ENCODE results near the gene CREBRF. TPM values are rescaled to one million over a fixed set of nuclear protein-coding genes. Genes with fewer than 3 reads are reported as not detected.
"Not testable (repeated sequence)": the region's sequence is repeated elsewhere in the genome, so short reads cannot be mapped to it uniquely, and the experiment has no call there.

Gene CREBRF
- total and polyA plus RNA-seq, 5 experiments from 2014 or later: 52.6 to 111 (median 61.6) TPM

DNA sequence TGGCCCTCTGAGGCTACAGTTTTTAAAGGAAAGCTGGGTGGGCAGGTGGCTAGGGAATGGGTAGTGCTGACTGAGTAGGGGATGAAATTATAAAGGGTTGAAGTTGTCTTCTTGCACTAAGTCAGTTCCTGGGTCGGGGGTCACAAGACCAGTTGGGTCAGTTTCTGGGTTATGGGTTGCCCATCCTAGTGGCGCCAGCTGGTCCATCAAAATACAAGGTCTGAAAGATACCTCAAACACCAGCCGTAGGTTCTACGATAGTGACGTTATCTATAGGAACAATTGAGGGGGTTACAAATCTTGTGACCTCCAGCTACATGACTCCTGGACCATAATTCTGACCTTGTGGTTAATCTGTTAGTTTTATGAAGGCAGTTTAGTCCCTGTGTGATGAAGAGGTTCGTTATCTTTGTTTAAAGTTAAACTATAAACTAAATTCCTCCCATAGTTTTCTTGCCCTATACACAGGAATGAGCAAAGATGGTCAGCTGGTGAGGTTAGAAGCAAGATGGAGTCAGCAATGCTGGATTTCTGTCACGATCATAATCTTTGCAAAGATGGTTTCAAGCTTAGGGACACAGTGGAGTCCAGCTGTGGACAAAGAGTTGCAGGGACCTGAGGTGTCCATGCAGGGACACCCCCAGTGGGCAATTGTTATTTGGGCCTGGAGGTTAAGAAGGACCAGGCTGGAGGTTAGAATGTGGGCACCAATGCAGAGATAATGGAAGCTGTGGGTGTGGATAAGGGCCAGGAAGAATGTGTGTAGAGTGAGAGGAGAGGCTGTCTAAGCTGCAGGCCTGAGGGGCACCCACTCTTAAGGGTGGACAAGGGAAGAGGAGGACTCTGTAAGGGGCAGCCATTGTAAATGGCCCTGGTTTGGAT, 14.0 kb upstream of the CREBRF start:
- peak overlapping the region in 8 of 10 donors; percentile 6 to 87 (median 60) for H3K27ac Mint-ChIP-seq
- no peaks in the 10 kb centered on the region for H3K27me3 Mint-ChIP-seq
- H3K4me3 Mint-ChIP-seq: no peak overlapping the region
- no peak for ATAC-seq
- no peak for DNase-seq
- H3K36me3 Mint-ChIP-seq: no peaks in the 10 kb centered on the region
- H3K9me3 Mint-ChIP-seq: no peaks in the 10 kb centered on the region
- POLR2A ChIA-PET: interaction anchor here (0.6 to 2.4 kb wide), 6 partner anchors 8 to 86 kb away, joined by 3 to 11 read pairs (median 4); no protein-coding TSS in a partner anchor
- H3K4me1 Mint-ChIP-seq: peaks cover 10 to 28% (median 19%) of the 10 kb centered on the region in 4 donors

DNA sequence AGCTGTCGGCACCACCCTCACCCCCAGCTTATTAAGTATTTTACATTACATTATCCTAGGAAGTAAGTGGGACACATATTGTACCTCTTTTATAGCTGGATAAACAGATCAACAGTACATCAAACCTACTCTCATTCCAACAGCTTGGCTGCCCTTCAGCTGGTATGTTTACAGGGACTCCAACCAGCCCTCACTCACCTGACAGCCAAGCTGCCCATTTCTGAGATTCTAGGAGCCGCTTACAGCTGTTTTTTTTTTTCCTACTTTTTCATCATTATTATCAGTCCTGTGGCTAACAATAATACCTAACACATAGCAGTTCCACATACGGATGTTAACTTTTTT, 13.4 kb upstream of the CREBRF start:
- H3K4me1 Mint-ChIP-seq: peaks cover 10 to 22% (median 15%) of the 10 kb centered on the region in 4 donors
- DNase-seq (no peak), ATAC-seq (no peak)
- peak overlapping the region in 5 of 10 donors; percentile 26 to 87 (median 65) for H3K27ac Mint-ChIP-seq
- H3K27me3 Mint-ChIP-seq: no peaks in the 10 kb centered on the region
- POLR2A ChIA-PET: interaction anchor here (1.2 to 2.4 kb wide), 3 partner anchors 12 to 15 kb away, joined by 3 to 7 read pairs (median 5); no protein-coding TSS in a partner anchor
- H3K4me3 Mint-ChIP-seq: no peak overlapping the region
- no peaks in the 10 kb centered on the region for H3K36me3 Mint-ChIP-seq
- H3K9me3 Mint-ChIP-seq: no peaks in the 10 kb centered on the region

DNA sequence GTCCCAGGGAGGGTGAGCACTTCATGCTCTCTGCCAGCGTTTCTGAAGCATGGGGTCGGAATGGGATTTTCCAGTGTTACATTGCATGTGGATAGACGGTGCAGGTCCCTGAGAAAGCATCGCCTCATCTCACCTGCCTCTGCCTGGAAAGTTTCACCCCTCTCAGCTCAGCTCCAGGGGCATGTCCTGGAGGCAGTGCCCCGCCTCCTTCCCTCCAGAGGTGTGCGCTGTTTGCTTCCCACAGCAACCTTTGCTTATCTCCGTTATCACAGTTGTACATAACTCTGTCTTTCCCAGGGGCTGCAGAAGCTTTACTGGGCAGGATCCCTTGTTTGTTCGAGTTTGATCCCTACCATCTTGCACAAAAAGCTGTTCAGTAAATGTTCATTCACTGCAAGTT, 10.7 kb upstream of the CREBRF start:
- Mint-ChIP-seq H3K4me3 (no peak overlapping the region), H3K9me3 (no peaks in the 10 kb centered on the region), H3K4me1 (peaks cover 0 to 4% (median 2%) of the 10 kb centered on the region in 4 donors), H3K27ac (peak overlapping the region in 1 of 10 donors; percentile 19), H3K36me3 (no peaks in the 10 kb centered on the region), H3K27me3 (peaks cover 0 to under 1% (median 0%) of the 10 kb centered on the region in 5 donors)
- POLR2A ChIA-PET: interaction anchor here (0.7 kb wide), 1 partner anchor 36 kb away, joined by 4 read pairs; no protein-coding TSS in a partner anchor
- ATAC-seq (no peak), DNase-seq (no peak)

DNA sequence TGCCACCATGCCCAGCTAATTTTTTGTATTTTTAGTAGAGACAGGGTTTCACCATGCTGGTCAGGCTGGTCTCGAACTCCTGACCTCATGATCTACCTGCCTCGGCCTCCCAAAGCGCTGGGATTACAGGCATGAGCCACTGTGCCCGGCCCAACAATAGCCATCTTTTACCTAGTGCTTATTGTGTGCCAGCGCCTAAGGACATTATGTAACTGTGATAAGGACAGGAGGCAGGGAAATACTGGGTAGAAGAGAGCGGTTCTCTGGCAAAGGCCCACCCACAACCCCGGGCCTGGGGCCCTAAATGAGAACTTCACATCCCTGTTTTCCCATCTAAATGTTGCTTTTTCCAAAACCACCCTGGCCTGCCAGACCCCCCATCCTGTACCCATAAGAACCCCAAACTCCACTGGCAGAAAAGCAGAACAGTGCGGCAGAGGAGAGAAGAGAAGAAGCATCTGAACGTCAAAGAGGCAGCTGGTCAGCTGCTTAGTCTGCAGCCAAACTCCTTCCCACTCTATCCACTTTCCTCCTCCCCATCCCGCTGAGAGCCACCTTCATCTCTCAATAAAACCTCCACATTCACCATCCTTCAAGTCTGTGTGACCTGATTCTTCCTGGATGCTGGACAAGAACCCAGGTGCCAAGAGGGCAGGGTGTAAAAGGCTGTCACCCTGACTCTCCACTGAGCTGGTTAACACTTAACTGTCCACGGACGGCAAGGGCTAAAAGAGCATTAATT, 8.9 kb upstream of the CREBRF start:
- H3K27me3 Mint-ChIP-seq, H3K4me3 Mint-ChIP-seq, H3K4me1 Mint-ChIP-seq, POLR2A ChIA-PET, H3K9me3 Mint-ChIP-seq, ATAC-seq, H3K36me3 Mint-ChIP-seq, DNase-seq: not testable (repeated sequence)
- H3K27ac Mint-ChIP-seq: peak overlapping the region in 1 of 10 donors; percentile 43

DNA sequence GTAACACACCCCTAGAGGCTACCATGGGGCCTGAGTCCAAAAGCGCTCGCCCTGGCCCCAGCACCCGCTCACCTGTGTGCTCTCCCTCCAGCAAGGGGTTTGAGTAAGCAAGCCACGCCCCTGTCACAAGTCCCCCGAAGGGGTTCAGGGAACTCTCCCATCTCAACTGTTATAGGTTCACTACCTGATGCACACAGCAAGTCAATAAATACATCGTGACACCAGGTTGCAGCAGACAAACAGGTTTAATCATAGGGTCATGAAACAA, 8.4 kb upstream of the CREBRF start:
- peaks cover 0 to 5% (median 4%) of the 10 kb centered on the region in 4 donors for H3K4me1 Mint-ChIP-seq
- no peak for ATAC-seq
- no peak overlapping the region for H3K4me3 Mint-ChIP-seq
- peaks cover 0 to 2% (median 0%) of the 10 kb centered on the region in 5 donors for H3K27me3 Mint-ChIP-seq
- POLR2A ChIA-PET: no interaction called here
- H3K36me3 Mint-ChIP-seq: no peaks in the 10 kb centered on the region
- no peaks in the 10 kb centered on the region for H3K9me3 Mint-ChIP-seq
- peak overlapping the region in 2 of 10 donors; percentile 26 to 43 for H3K27ac Mint-ChIP-seq
- no peak for DNase-seq

DNA sequence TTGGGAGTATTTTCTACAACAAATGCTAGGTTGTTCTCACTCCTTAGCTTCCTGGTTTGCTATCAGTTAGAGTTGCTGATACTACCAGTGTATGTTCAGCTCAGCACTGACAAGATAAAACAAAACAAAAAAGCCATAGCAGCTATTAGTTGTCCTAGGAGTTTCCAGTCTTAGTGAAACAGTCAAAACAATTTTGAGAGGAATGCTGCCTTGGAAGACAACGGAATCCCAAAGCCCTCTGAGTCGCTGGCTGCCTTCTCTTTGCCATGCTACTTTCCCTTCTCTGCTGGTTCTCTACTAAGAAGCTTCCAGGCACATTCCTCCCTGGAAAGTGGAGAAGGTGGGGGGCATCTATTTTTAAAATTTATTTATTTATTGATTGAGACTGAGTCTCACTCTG, 5.4 kb upstream of the CREBRF start:
- no peak for ATAC-seq
- POLR2A ChIA-PET: interaction anchor here (0.8 to 2.3 kb wide), 2 partner anchors 9 to 67 kb away, joined by 3 to 5 read pairs; partner anchors contain the start of gene ATP6V0E1
- DNase-seq: no peak
- peaks cover 0 to 2% (median 0%) of the 10 kb centered on the region in 5 donors for H3K27me3 Mint-ChIP-seq
- H3K4me3 Mint-ChIP-seq: no peak overlapping the region
- H3K4me1 Mint-ChIP-seq: peaks cover 10 to 24% (median 17%) of the 10 kb centered on the region in 4 donors
- no peaks in the 10 kb centered on the region for H3K9me3 Mint-ChIP-seq
- H3K27ac Mint-ChIP-seq: peak overlapping the region in 1 of 10 donors; percentile 22
- H3K36me3 Mint-ChIP-seq: no peaks in the 10 kb centered on the region

DNA sequence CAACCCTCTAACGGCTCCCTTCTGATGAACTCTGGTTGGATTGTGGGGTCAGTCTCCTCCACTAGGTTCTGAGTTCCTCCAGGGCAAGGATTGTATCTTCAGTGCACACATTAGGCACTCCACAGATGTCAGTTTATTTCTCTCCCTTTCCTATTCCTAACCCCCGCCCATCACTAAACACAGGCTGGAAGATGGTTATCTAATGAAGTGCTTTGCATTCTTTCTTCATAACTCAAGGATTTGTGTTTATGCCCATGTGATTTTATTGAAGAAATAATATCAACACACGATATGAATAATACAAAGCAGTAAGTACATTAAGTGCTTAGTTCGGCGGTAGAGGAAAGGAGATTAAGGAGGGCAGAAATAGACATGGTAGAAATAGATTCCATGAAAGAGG, 4.4 kb upstream of the CREBRF start:
- no peaks in the 10 kb centered on the region for H3K9me3 Mint-ChIP-seq
- H3K27ac Mint-ChIP-seq: peak overlapping the region in 1 of 10 donors; percentile 38
- H3K4me3 Mint-ChIP-seq: no peak overlapping the region
- H3K27me3 Mint-ChIP-seq: peaks cover 0 to 2% (median 0%) of the 10 kb centered on the region in 5 donors
- ATAC-seq (no peak), DNase-seq (no peak)
- peaks cover 11 to 26% (median 20%) of the 10 kb centered on the region in 4 donors for H3K4me1 Mint-ChIP-seq
- POLR2A ChIA-PET: interaction anchor here (2.3 kb wide), 1 partner anchor 68 kb away, joined by 5 read pairs; the partner anchor contains the start of gene ATP6V0E1
- no peaks in the 10 kb centered on the region for H3K36me3 Mint-ChIP-seq

DNA sequence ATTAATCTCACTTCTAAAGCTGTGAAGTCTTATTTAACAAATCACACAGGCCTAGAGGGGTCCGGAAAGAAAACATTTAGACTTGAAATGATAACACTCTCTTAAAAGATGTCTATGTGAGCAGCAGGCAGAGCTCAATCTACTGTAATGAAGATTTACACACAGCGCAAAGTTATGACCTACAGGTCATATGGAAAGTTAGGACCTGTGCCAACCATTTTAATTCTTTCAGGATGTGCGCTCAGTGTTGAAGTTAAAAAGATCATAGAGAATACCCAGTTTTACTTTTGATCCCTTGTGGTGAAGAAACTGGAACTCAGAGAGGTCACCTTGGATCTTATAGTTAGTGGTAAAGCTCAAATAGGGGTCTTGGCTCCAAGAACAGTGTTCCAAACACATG, 3.1 kb upstream of the CREBRF start:
- H3K4me1 Mint-ChIP-seq: peaks cover 10 to 32% (median 24%) of the 10 kb centered on the region in 4 donors
- DNase-seq (no peak), ATAC-seq (no peak)
- H3K9me3 Mint-ChIP-seq: no peaks in the 10 kb centered on the region
- H3K27ac Mint-ChIP-seq: no peak overlapping the region
- no peaks in the 10 kb centered on the region for H3K36me3 Mint-ChIP-seq
- no peak overlapping the region for H3K4me3 Mint-ChIP-seq
- peaks cover 0 to 2% (median 0%) of the 10 kb centered on the region in 5 donors for H3K27me3 Mint-ChIP-seq
- POLR2A ChIA-PET: interaction anchor here (0.9 to 2.3 kb wide), 3 partner anchors 13 to 69 kb away, joined by 3 to 15 read pairs (median 5); no protein-coding TSS in a partner anchor

DNA sequence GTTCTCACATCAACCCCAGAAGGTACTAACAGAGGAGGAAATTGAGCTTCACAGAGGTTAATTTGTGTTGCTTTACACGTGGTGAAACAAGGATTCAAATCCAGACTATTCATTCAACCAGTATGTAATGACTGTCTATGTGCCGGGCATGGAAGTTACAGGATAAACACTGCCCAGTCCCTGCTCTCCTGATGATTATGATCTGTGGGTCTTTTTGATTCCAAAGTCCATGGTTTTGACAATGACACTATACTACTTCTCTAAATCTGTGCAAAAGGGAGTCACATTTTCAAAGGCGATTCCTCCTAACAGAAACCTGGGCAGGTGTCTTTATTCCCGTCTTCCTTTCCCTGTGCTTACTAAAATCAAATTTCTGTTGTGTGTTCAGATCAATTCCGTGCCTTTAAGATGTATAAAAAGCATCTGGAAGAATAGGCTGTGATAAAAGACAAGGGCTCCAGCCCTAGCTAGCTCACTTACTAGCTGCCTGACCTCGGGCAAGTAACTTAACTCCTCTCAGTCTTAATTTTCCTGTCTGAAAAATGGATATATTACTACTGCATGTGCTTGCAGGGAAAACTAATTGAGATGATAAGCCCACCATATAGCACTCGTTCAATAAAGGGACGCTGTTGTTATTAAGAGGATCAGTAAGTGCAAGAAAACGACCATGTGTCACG, 970 bp upstream of the CREBRF start:
- Mint-ChIP-seq H3K27me3 (peaks cover 0 to 2% (median 0%) of the 10 kb centered on the region in 5 donors), H3K4me3 (peak overlapping the region; percentile 83 to 97 (median 92)), H3K36me3 (peaks cover 0 to 5% (median 0%) of the 10 kb centered on the region in 3 donors), H3K27ac (peak overlapping the region; percentile 89 to 97 (median 95)), H3K4me1 (peaks cover 14 to 45% (median 34%) of the 10 kb centered on the region in 4 donors), H3K9me3 (no peaks in the 10 kb centered on the region)
- no peak for ATAC-seq
- DNase-seq: peak in 1 of 10 donors; percentile 15
- POLR2A ChIA-PET: interaction anchor here (1.7 to 2.3 kb wide), 3 partner anchors 13 to 71 kb away, joined by 5 to 15 read pairs (median 7); no protein-coding TSS in a partner anchor

DNA sequence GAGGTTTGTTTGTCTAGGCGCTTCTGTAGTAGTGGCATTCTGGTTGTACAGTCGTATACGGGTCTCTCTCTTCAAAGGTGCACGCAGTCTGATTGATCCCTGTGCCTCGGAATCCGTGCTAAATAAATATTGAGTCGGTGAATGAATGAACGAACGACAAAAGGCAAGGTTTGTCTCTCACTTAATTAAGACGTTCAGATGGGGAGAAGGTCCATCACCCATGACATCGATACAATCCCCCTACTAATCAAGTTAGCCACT, 500 bp upstream of the CREBRF start:
- ATAC-seq (no peak), DNase-seq (no peak)
- Mint-ChIP-seq H3K9me3 (no peaks in the 10 kb centered on the region), H3K27me3 (peaks cover 0 to under 1% (median 0%) of the 10 kb centered on the region in 5 donors), H3K36me3 (peaks cover 0 to 10% (median 0%) of the 10 kb centered on the region in 3 donors), H3K4me3 (peak overlapping the region; percentile 83 to 97 (median 92)), H3K27ac (peak overlapping the region; percentile 89 to 97 (median 95)), H3K4me1 (peaks cover 14 to 48% (median 36%) of the 10 kb centered on the region in 4 donors)
- POLR2A ChIA-PET: interaction anchor here (1.8 kb wide), 1 partner anchor 71 kb away, joined by 5 read pairs; no protein-coding TSS in a partner anchor

DNA sequence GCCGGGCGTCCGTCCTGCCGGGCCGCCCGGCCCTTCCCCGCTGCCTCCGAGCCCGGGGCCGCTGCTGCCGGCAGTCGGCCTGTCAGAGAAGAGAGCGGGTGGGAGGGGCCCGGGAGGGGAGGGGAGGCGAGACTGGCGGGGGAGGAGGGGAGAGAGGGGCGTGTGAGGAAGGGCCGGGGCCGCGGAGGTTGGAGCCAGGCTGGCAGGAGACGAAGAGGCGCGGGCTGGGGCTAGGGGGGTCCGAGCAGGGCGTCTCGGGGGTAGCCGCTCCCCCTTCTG, 570 bp downstream of the CREBRF start:
- Mint-ChIP-seq H3K27ac (peak overlapping the region; percentile 83 to 98 (median 96)), H3K4me3 (peak overlapping the region; percentile 91 to 97 (median 94)), H3K36me3 (peaks cover 0 to 18% (median 0%) of the 10 kb centered on the region in 3 donors), H3K27me3 (no peaks in the 10 kb centered on the region), H3K9me3 (no peaks in the 10 kb centered on the region), H3K4me1 (peaks cover 15 to 58% (median 44%) of the 10 kb centered on the region in 4 donors)
- POLR2A ChIA-PET: interaction anchor here (0.7 to 2.4 kb wide), 15 partner anchors 16 to 945 kb away, joined by 3 to 64 read pairs (median 5); partner anchors contain the start of genes ATP6V0E1, BNIP1, DUSP1 and RPL26L1
- ATAC-seq: peak; percentile 45 to 46
- DNase-seq: no peak
